ENCODE data around the gene F13B. TPM values are rescaled to one million over a fixed set of nuclear protein-coding genes. Genes with fewer than 3 reads are reported as not detected.

The F13B gene
- total RNA-seq, 2 experiments from 2014 or later, result not detected

DNA sequence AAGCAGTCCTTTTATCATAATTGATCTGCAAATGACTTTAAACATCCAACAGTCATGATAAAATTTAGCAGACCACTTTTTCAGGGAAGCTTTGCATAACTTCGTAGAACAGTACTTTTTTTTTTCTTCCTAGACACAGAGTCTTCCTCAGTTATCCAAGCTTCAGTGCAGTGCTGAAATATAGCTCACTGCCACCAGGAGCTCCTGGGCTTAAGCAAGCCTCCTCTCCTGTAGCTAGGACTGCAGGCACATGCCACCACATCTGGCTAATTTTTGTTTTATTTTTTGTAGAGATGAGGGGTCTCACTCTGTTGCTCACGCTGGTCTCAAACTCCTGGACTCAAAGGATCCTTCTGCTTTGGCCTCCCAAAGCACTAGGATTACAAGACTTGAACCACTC is 3.8 kb downstream of the F13B start:
- Histone ChIP-seq H2AFZ (ENCODE audit: low read length) (no peak overlapping the region), H3K4me3 (ENCODE audit: low read depth, low read length, poor library complexity, severe bottlenecking) (no peak overlapping the region), H4K20me1 (ENCODE audit: insufficient read depth, low read length) (no peaks in the 10 kb centered on the region), H3K4me2 (ENCODE audit: low read length) (no peak overlapping the region), H3K27ac (ENCODE audit: low read depth, low read length, poor library complexity, severe bottlenecking) (no peak overlapping the region), H3K79me2 (ENCODE audit: insufficient read depth, low read depth, low read length) (no peaks in the 10 kb centered on the region), H3K4me1 (ENCODE audit: insufficient read depth, low read length, poor library complexity, severe bottlenecking) (no peaks in the 10 kb centered on the region), H3K9me3 (ENCODE audit: low read length) (no peaks in the 10 kb centered on the region), H3K9me2 (ENCODE audit: insufficient read depth, low read length) (no peaks in the 10 kb centered on the region), H3K36me3 (ENCODE audit: insufficient read depth, low read length) (no peaks in the 10 kb centered on the region)
- no peak for DNase-seq (ENCODE audit: low spot score)
- intact Hi-C loops (cut with micrococcal nuclease; ENCODE audit: unreplicated experiment), result no loop called here
- ChIA-PET CTCF (ENCODE audit: unreplicated experiment) (no interaction called here), POLR2A (no interaction called here)
- TF ChIP-seq EZH2phosphoT487 (IDR thresholded peaks at IDR 0.05; ENCODE audit: borderline replicate concordance, low read depth, low read length), result no peak
- no peak for TF ChIP-seq CTCF (conservative IDR thresholded peaks at IDR 0.05; ENCODE audit: low read length)
- BruUV-seq (replicated peaks), result no TSS peak

GRCh38 chr1:197062692-197063091 is 4.4 kb downstream of the F13B start:
- no peaks in the 10 kb centered on the region for H4K20me1 ChIP-seq (ENCODE audit: insufficient read depth, low read length)
- POLR2A ChIA-PET, result no interaction called here

GRCh38 chr1:197049100-197049499 is 18.0 kb downstream of the F13B start:
- DNase-seq (ENCODE audit: low spot score), result no peak
- Histone ChIP-seq H3K9me3 (ENCODE audit: low read length) (no peaks in the 10 kb centered on the region), H3K79me2 (ENCODE audit: insufficient read depth, low read depth, low read length) (no peaks in the 10 kb centered on the region), H3K4me3 (ENCODE audit: low read depth, low read length, poor library complexity, severe bottlenecking) (no peak overlapping the region), H4K20me1 (ENCODE audit: insufficient read depth, low read length) (no peaks in the 10 kb centered on the region), H3K36me3 (ENCODE audit: insufficient read depth, low read length) (no peaks in the 10 kb centered on the region), H3K27ac (ENCODE audit: low read depth, low read length, poor library complexity, severe bottlenecking) (no peak overlapping the region), H3K4me2 (ENCODE audit: low read length) (no peak overlapping the region), H2AFZ (ENCODE audit: low read length) (no peak overlapping the region), H3K9me2 (ENCODE audit: insufficient read depth, low read length) (no peaks in the 10 kb centered on the region), H3K4me1 (ENCODE audit: insufficient read depth, low read length, poor library complexity, severe bottlenecking) (no peaks in the 10 kb centered on the region)
- no peak for TF ChIP-seq CTCF (conservative IDR thresholded peaks at IDR 0.05; ENCODE audit: low read length)
- TF ChIP-seq EZH2phosphoT487 (IDR thresholded peaks at IDR 0.05; ENCODE audit: borderline replicate concordance, low read depth, low read length), result no peak
- CTCF ChIA-PET (ENCODE audit: unreplicated experiment), result no interaction called here
- no TSS peak for BruUV-seq (replicated peaks)
- intact Hi-C loops (cut with micrococcal nuclease; ENCODE audit: unreplicated experiment), result no loop called here
- POLR2A ChIA-PET, result interaction anchor here (1.1 kb wide), 1 partner anchor 22 kb away, joined by 3 read pairs; no protein-coding TSS in a partner anchor

More at GRCh38 chr1:197062692-197063091, 4.4 kb downstream of the F13B start:
- Histone ChIP-seq H3K4me2 (ENCODE audit: low read length) (no peak overlapping the region), H3K9me2 (ENCODE audit: insufficient read depth, low read length) (no peaks in the 10 kb centered on the region), H2AFZ (ENCODE audit: low read length) (no peak overlapping the region), H3K4me3 (ENCODE audit: low read depth, low read length, poor library complexity, severe bottlenecking) (no peak overlapping the region), H3K27ac (ENCODE audit: low read depth, low read length, poor library complexity, severe bottlenecking) (no peak overlapping the region), H3K36me3 (ENCODE audit: insufficient read depth, low read length) (no peaks in the 10 kb centered on the region), H3K79me2 (ENCODE audit: insufficient read depth, low read depth, low read length) (no peaks in the 10 kb centered on the region), H3K4me1 (ENCODE audit: insufficient read depth, low read length, poor library complexity, severe bottlenecking) (no peaks in the 10 kb centered on the region), H3K9me3 (ENCODE audit: low read length) (no peaks in the 10 kb centered on the region)
- CTCF ChIA-PET (ENCODE audit: unreplicated experiment), result no interaction called here
- intact Hi-C loops (cut with micrococcal nuclease; ENCODE audit: unreplicated experiment), result no loop called here
- DNase-seq (ENCODE audit: low spot score), result no peak
- TF ChIP-seq EZH2phosphoT487 (IDR thresholded peaks at IDR 0.05; ENCODE audit: borderline replicate concordance, low read depth, low read length), result no peak
- no peak for TF ChIP-seq CTCF (conservative IDR thresholded peaks at IDR 0.05; ENCODE audit: low read length)
- BruUV-seq (replicated peaks), result no TSS peak

All from OCI-LY7 (cell line).